ENCODE measurements around the gene GTF2H2. TPM values are rescaled to one million over a fixed set of nuclear protein-coding genes. Genes with fewer than 3 reads are reported as not detected.
"Not testable (repeated sequence)": the region's sequence is repeated elsewhere in the genome, so short reads cannot be mapped to it uniquely, and the experiment has no call there.

Gene GTF2H2
- total and polyA plus RNA-seq, 2 donors (not counting 3 experiments of a cell fraction or from before 2014, with no cell fraction given), result 3.6 to 19.6 TPM

GRCh38 chr5:71059426-71059825 lies 8.1 kb downstream of the GTF2H2 start:
- BruUV-seq (replicated peaks); H4K20me1 ChIP-seq (replicated peaks; ENCODE audit: control insufficient read depth, extremely low read depth, insufficient read depth, low read length); POLR2A ChIA-PET; DNase-seq (ENCODE audit: low read depth, low spot score); H3K9ac ChIP-seq (replicated peaks; ENCODE audit: extremely low read depth, insufficient read depth, low read length); FAIRE-seq; H3K9me3 ChIP-seq (replicated peaks; ENCODE audit: control insufficient read depth, insufficient read depth, low read length); H3K9me1 ChIP-seq (replicated peaks; ENCODE audit: control insufficient read depth, extremely low read depth, insufficient read depth, low read length); H3K4me3 ChIP-seq (replicated peaks in 1 of 3; ENCODE audit: insufficient read depth in 1 of 3, low read depth in 1 of 3, low read length in 3 of 3); H3K27me3 ChIP-seq (ENCODE audit: control insufficient read depth in 2 of 2, insufficient read depth in 2 of 2, low read length in 2 of 2); H3K4me2 ChIP-seq (ENCODE audit: insufficient read depth, low read length); H3K4me1 ChIP-seq (ENCODE audit: control insufficient read depth, extremely low read depth, insufficient read depth, low read length); intact Hi-C loops (cut with micrococcal nuclease); H3K79me2 ChIP-seq (ENCODE audit: control insufficient read depth, insufficient read depth, low read length); dilution Hi-C loops (cut with MboI; ENCODE audit: extremely low pct_ligation_motif_present, low sequenced_read_pairs); H3K27ac ChIP-seq (ENCODE audit: insufficient read depth, low read depth, low read length); CTCF ChIA-PET; H3K36me3 ChIP-seq (ENCODE audit: control insufficient read depth in 2 of 2, extremely low read depth in 1 of 2, insufficient read depth in 2 of 2, low read length in 2 of 2); H2AFZ ChIP-seq (ENCODE audit: low read depth, low read length): not testable (repeated sequence)

DNA sequence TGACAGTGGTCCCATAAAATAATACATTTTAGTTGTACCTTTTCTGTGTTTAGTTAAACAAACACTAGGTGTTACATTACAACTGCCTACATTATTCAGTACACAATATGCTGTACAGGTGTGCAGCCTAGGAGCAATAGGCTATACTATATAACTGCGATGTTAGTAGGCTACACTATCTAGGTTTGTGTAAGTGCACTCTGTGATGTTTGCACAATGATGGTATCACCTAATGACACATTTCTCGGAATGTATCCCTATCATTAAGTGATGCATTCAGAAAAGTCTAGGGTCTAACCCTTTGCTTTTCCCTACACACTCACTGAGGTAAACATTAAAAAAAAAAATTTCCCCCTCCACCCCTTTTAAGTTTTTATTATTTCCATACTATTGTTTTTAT lies 22.7 kb downstream of the GTF2H2 start:
- CTCF ChIA-PET; H3K9me1 ChIP-seq (replicated peaks; ENCODE audit: control insufficient read depth, extremely low read depth, insufficient read depth, low read length): not testable (repeated sequence)

DNA sequence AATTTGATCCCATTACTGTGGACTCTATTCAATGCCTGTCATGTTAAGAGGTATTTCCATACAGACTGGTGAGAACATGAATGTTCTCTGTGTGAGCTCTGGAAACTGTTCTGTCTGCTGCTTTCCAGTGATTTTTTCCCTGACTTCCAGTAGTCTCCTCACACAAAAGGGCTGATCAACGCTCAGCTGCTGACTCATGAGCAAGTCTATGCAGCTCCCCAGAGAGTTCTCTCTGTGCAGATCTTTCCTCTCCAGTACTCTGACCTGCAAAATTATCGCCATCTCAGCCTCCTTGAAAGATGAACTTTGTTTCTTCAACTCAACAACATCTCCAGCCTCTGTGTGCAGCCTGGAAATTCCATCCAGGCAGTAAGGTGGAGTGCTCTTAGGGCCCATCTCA lies 23.3 kb downstream of the GTF2H2 start:
- not testable (repeated sequence) for FAIRE-seq

More for the DNA sequence above, 22.7 kb downstream of the GTF2H2 start:
- H3K9ac ChIP-seq (replicated peaks; ENCODE audit: extremely low read depth, insufficient read depth, low read length); H3K27me3 ChIP-seq (ENCODE audit: control insufficient read depth in 2 of 2, insufficient read depth in 2 of 2, low read length in 2 of 2); intact Hi-C loops (cut with micrococcal nuclease); BruUV-seq (replicated peaks); H3K4me1 ChIP-seq (ENCODE audit: control insufficient read depth, extremely low read depth, insufficient read depth, low read length); H3K9me3 ChIP-seq (replicated peaks; ENCODE audit: control insufficient read depth, insufficient read depth, low read length); H3K36me3 ChIP-seq (ENCODE audit: control insufficient read depth in 2 of 2, extremely low read depth in 1 of 2, insufficient read depth in 2 of 2, low read length in 2 of 2); H2AFZ ChIP-seq (ENCODE audit: low read depth, low read length); dilution Hi-C loops (cut with MboI; ENCODE audit: extremely low pct_ligation_motif_present, low sequenced_read_pairs); POLR2A ChIA-PET; H3K79me2 ChIP-seq (ENCODE audit: control insufficient read depth, insufficient read depth, low read length); H3K4me2 ChIP-seq (ENCODE audit: insufficient read depth, low read length); DNase-seq (ENCODE audit: low read depth, low spot score); H3K4me3 ChIP-seq (replicated peaks in 1 of 3; ENCODE audit: insufficient read depth in 1 of 3, low read depth in 1 of 3, low read length in 3 of 3); H3K27ac ChIP-seq (ENCODE audit: insufficient read depth, low read depth, low read length); FAIRE-seq; H4K20me1 ChIP-seq (replicated peaks; ENCODE audit: control insufficient read depth, extremely low read depth, insufficient read depth, low read length): not testable (repeated sequence)

DNA sequence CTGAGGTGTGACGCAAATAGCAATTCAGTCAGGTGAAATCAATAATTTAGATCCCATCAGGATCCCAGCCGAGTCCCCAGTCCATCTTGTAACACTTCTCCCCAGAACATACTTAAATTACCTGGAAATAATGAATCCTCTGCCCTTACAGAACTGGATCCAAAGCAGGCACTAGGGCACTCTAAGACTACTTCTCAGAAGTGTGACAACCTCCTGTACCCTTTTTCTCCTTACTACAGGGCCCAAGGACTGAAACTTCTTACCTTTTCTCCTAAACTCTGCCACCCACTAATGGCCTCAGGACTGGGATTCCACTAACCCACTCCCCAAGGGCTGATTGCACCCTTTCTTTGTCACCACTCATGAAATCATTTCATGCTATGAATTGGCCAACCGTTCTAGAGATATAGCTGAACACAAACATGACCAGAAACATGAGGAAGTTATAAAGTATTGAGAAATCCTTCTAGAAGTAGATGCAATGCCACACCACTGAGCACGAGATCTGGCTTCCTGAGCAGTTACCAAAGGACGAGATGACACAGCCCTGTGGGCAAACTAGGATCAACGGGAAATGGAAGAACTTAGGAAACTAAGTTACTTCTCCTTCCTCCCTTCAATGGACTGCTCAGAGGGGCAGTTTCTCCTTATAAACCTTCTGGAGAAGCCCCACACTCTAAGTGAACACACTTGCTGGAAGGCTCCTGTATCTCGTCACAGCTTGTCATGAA lies 36.3 kb downstream of the GTF2H2 start:
- H3K36me3 ChIP-seq (ENCODE audit: control insufficient read depth in 2 of 2, extremely low read depth in 1 of 2, insufficient read depth in 2 of 2, low read length in 2 of 2); H3K9me1 ChIP-seq (replicated peaks; ENCODE audit: control insufficient read depth, extremely low read depth, insufficient read depth, low read length); H2AFZ ChIP-seq (ENCODE audit: low read depth, low read length); H3K4me1 ChIP-seq (ENCODE audit: control insufficient read depth, extremely low read depth, insufficient read depth, low read length); H3K4me3 ChIP-seq (replicated peaks in 1 of 3; ENCODE audit: insufficient read depth in 1 of 3, low read depth in 1 of 3, low read length in 3 of 3); DNase-seq (ENCODE audit: low read depth, low spot score); intact Hi-C loops (cut with micrococcal nuclease); FAIRE-seq; BruUV-seq (replicated peaks); H3K9me3 ChIP-seq (replicated peaks; ENCODE audit: control insufficient read depth, insufficient read depth, low read length); H3K27ac ChIP-seq (ENCODE audit: insufficient read depth, low read depth, low read length); POLR2A ChIA-PET; H3K9ac ChIP-seq (replicated peaks; ENCODE audit: extremely low read depth, insufficient read depth, low read length); H3K27me3 ChIP-seq (ENCODE audit: control insufficient read depth in 2 of 2, insufficient read depth in 2 of 2, low read length in 2 of 2); dilution Hi-C loops (cut with MboI; ENCODE audit: extremely low pct_ligation_motif_present, low sequenced_read_pairs); H3K4me2 ChIP-seq (ENCODE audit: insufficient read depth, low read length); CTCF ChIA-PET; H4K20me1 ChIP-seq (replicated peaks; ENCODE audit: control insufficient read depth, extremely low read depth, insufficient read depth, low read length); H3K79me2 ChIP-seq (ENCODE audit: control insufficient read depth, insufficient read depth, low read length): not testable (repeated sequence)

More for the DNA sequence above, 23.3 kb downstream of the GTF2H2 start:
- H4K20me1 ChIP-seq (replicated peaks; ENCODE audit: control insufficient read depth, extremely low read depth, insufficient read depth, low read length); H2AFZ ChIP-seq (ENCODE audit: low read depth, low read length); H3K27ac ChIP-seq (ENCODE audit: insufficient read depth, low read depth, low read length); H3K79me2 ChIP-seq (ENCODE audit: control insufficient read depth, insufficient read depth, low read length); DNase-seq (ENCODE audit: low read depth, low spot score); H3K9ac ChIP-seq (replicated peaks; ENCODE audit: extremely low read depth, insufficient read depth, low read length); intact Hi-C loops (cut with micrococcal nuclease); H3K9me1 ChIP-seq (replicated peaks; ENCODE audit: control insufficient read depth, extremely low read depth, insufficient read depth, low read length); POLR2A ChIA-PET; H3K27me3 ChIP-seq (ENCODE audit: control insufficient read depth in 2 of 2, insufficient read depth in 2 of 2, low read length in 2 of 2); H3K4me2 ChIP-seq (ENCODE audit: insufficient read depth, low read length); H3K9me3 ChIP-seq (replicated peaks; ENCODE audit: control insufficient read depth, insufficient read depth, low read length); H3K4me3 ChIP-seq (replicated peaks in 1 of 3; ENCODE audit: insufficient read depth in 1 of 3, low read depth in 1 of 3, low read length in 3 of 3); dilution Hi-C loops (cut with MboI; ENCODE audit: extremely low pct_ligation_motif_present, low sequenced_read_pairs); BruUV-seq (replicated peaks); H3K36me3 ChIP-seq (ENCODE audit: control insufficient read depth in 2 of 2, extremely low read depth in 1 of 2, insufficient read depth in 2 of 2, low read length in 2 of 2); H3K4me1 ChIP-seq (ENCODE audit: control insufficient read depth, extremely low read depth, insufficient read depth, low read length); CTCF ChIA-PET: not testable (repeated sequence)

Measured in endothelial cell of umbilical vein (primary cell).